Activated naive CD4-positive, alpha-beta T cell treated with anti-CD3 and anti-CD28 coated beads, Interleukin-2, amount 10 ng/mL, durations not matched to agents 7 days and 5 days (primary cell): ENCODE data around the gene FNTB.

ENCODE experiments used
- CTCF ChIA-PET: fragments of 350-600 bp; sonication (Branson Sonifier 250); formaldehyde crosslinking; loops from one replicate; lab custom pipeline; 2021; ENCODE audit warnings: antibody characterized with exemption; lab: Charles Lee
- DNase-seq: peaks from one replicate; pipeline ENCODE4 v3.0.0-alpha.2; 2020
- H3K27ac Mint-ChIP-seq: one replicate; pipeline ENCODE4 v1.8.0; 2021; ENCODE audit warnings: mild to moderate bottlenecking, moderate library complexity, mixed read lengths
- H3K27me3 Mint-ChIP-seq: one replicate; pipeline ENCODE4 v1.8.0; 2021; ENCODE audit warnings: mild to moderate bottlenecking, mixed read lengths
- H3K36me3 Mint-ChIP-seq: one replicate; pipeline ENCODE4 v1.8.0; 2021; ENCODE audit warnings: mixed read lengths
- H3K4me1 Mint-ChIP-seq: one replicate; pipeline ENCODE4 v1.8.0; 2021; ENCODE audit warnings: mixed read lengths
- H3K4me3 Mint-ChIP-seq: one replicate; pipeline ENCODE4 v1.8.0; 2021; ENCODE audit warnings: mild to moderate bottlenecking, moderate library complexity, mixed read lengths
- H3K9me3 Mint-ChIP-seq: one replicate; pipeline ENCODE4 v1.8.0; 2021; ENCODE audit warnings: mixed read lengths

The FNTB gene

GRCh38 chr14:65001723-65002122, 15.0 kb downstream of the FNTB start:
- Mint-ChIP-seq H3K27ac (no peak overlapping the region), H3K9me3 (no peaks in the 10 kb centered on the region), H3K4me1 (peaks cover 11% of the 10 kb centered on the region), H3K36me3 (peaks cover 10% of the 10 kb centered on the region), H3K4me3 (no peak overlapping the region), H3K27me3 (no peaks in the 10 kb centered on the region)
- CTCF ChIA-PET, result interaction anchor here (1.4 to 1.6 kb wide), 3 partner anchors 9 to 18 kb away, joined by 3 to 4 read pairs (median 3); partner anchors contain the start of gene FNTB
- no peak for DNase-seq

DNA sequence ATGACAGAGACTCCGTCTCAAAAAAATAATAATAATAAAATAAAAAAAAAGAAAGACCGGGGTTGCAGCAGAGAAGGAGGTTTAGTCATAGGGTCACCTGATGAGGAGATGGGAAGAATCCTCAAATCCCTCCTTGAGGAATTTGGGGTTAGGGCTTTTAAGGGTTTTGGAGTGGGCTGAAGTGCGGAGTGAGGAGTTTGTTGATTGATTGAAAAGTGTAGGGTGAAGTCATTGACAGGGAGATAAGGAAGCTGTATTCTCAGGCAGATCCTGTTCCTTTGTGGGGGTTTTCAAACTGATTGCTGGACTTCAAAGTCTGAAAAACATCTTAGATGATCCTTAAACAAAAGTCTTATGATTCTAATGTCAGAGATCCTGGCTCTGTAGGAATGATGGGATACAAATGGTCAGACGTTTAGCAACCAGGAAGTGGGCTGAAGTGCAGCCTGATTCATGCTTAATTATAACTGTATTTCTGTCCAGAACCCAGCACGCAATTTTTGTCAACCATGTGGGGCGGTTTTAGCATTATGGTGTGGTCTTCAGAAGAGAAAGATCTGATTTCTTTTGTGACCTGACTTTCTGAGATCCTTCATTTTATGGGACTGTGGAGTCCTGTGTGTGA, 16.0 kb downstream of the FNTB start:
- Mint-ChIP-seq H3K27me3 (no peaks in the 10 kb centered on the region), H3K9me3 (no peaks in the 10 kb centered on the region), H3K4me1 (peaks cover 8% of the 10 kb centered on the region), H3K36me3 (peaks cover 12% of the 10 kb centered on the region), H3K27ac (no peak overlapping the region), H3K4me3 (no peak overlapping the region)
- no peak for DNase-seq
- CTCF ChIA-PET, result interaction anchor here (0.7 to 1.5 kb wide), 4 partner anchors 10 to 56 kb away, joined by 3 to 4 read pairs (median 4); partner anchors contain the start of gene FNTB

GRCh38 chr14:65003394-65003793, 16.7 kb downstream of the FNTB start:
- Mint-ChIP-seq H3K36me3 (peaks cover 12% of the 10 kb centered on the region), H3K9me3 (no peaks in the 10 kb centered on the region), H3K27ac (no peak overlapping the region), H3K27me3 (no peaks in the 10 kb centered on the region), H3K4me3 (no peak overlapping the region), H3K4me1 (peaks cover 5% of the 10 kb centered on the region)
- CTCF ChIA-PET, result interaction anchor here (1.3 to 1.4 kb wide), 2 partner anchors 14 to 17 kb away, joined by 3 to 4 read pairs; partner anchors contain the start of gene FNTB
- no peak for DNase-seq

GRCh38 chr14:65006261-65006721, 19.6 kb downstream of the FNTB start:
- H3K4me1 Mint-ChIP-seq, result peaks cover 5% of the 10 kb centered on the region
- no peak for DNase-seq
- no peaks in the 10 kb centered on the region for H3K27me3 Mint-ChIP-seq
- no peak overlapping the region for H3K27ac Mint-ChIP-seq
- H3K36me3 Mint-ChIP-seq, result peaks cover 19% of the 10 kb centered on the region
- H3K9me3 Mint-ChIP-seq, result no peaks in the 10 kb centered on the region
- CTCF ChIA-PET, result interaction anchor here (1.1 to 1.5 kb wide), 3 partner anchors 8 to 14 kb away, joined by 3 to 5 read pairs (median 3); no protein-coding TSS in a partner anchor
- no peak overlapping the region for H3K4me3 Mint-ChIP-seq

DNA sequence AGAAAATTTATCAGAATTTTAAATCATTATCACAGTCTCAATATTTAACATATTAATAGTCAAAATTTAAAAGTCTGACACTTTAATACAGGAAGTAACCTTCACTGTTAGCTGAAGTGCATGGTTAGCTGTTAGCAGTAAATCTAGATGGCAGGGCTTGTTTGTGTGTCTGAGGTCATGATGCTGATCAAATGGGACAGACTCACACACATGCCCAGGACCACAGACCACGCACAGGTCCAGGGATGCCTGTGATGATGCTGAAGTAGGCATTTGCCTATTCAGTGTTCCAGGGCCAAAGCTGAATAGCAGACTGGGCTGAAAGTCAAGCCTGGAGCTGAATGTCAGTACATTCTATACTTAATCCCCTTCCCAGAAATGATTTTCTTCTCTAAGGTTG, 20.5 kb downstream of the FNTB start:
- CTCF ChIA-PET, result interaction anchor here (0.6 to 1.2 kb wide), 4 partner anchors 9 to 548 kb away, joined by 3 read pairs; no protein-coding TSS in a partner anchor
- Mint-ChIP-seq H3K27ac (no peak overlapping the region), H3K36me3 (peaks cover 25% of the 10 kb centered on the region), H3K9me3 (no peaks in the 10 kb centered on the region), H3K4me3 (no peak overlapping the region), H3K27me3 (no peaks in the 10 kb centered on the region), H3K4me1 (peaks cover 5% of the 10 kb centered on the region)
- no peak for DNase-seq

GRCh38 chr14:65010211-65010931, 23.7 kb downstream of the FNTB start:
- H3K4me1 Mint-ChIP-seq, result no peaks in the 10 kb centered on the region
- CTCF ChIA-PET, result interaction anchor here (0.6 to 1.4 kb wide), 2 partner anchors 10 to 152 kb away, joined by 3 read pairs; no protein-coding TSS in a partner anchor
- no peak overlapping the region for H3K4me3 Mint-ChIP-seq
- H3K9me3 Mint-ChIP-seq, result no peaks in the 10 kb centered on the region
- no peak for DNase-seq
- H3K36me3 Mint-ChIP-seq, result peaks cover 25% of the 10 kb centered on the region
- no peak overlapping the region for H3K27ac Mint-ChIP-seq
- H3K27me3 Mint-ChIP-seq, result no peaks in the 10 kb centered on the region

- Mint-ChIP-seq H3K27me3 (no peaks in the 10 kb centered on the region), H3K4me1 (no peaks in the 10 kb centered on the region), H3K9me3 (no peaks in the 10 kb centered on the region), H3K4me3 (no peak overlapping the region), H3K27ac (no peak overlapping the region), H3K36me3 (peaks cover 29% of the 10 kb centered on the region)
- no peak for DNase-seq
- CTCF ChIA-PET, result interaction anchor here (0.6 kb wide), 1 partner anchor 151 kb away, joined by 3 read pairs; no protein-coding TSS in a partner anchor
Observed at GRCh38 chr14:65011538-65011937, 24.8 kb downstream of the FNTB start.

- Mint-ChIP-seq H3K4me1 (no peaks in the 10 kb centered on the region), H3K27me3 (no peaks in the 10 kb centered on the region), H3K9me3 (no peaks in the 10 kb centered on the region), H3K27ac (no peak overlapping the region), H3K4me3 (no peak overlapping the region), H3K36me3 (peaks cover 30% of the 10 kb centered on the region)
- DNase-seq, result no peak
- CTCF ChIA-PET, result no interaction called here
Observed at GRCh38 chr14:65012353-65012752, 25.7 kb downstream of the FNTB start.

DNA sequence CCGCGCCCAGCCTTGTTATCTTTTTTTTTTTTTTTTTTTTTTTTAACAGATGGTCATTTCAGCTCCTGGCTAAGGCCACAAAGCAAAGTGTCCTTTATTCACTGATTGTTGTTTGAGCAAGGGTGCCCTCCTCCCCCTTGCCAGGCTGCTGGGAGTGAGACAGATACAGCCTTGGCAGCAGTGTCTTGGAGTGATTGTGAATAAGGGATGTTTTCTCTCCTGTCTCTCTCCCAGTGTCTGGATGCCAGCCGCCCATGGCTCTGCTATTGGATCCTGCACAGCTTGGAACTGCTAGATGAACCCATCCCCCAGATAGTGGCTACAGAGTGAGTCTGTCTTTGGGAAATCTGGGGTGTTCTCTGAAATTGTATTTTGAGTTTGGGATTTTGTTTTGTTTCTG, 28.7 kb downstream of the FNTB start:
- Mint-ChIP-seq H3K9me3 (no peaks in the 10 kb centered on the region), H3K27ac (no peak overlapping the region), H3K4me3 (no peak overlapping the region), H3K36me3 (peaks cover 26% of the 10 kb centered on the region), H3K4me1 (no peaks in the 10 kb centered on the region), H3K27me3 (no peaks in the 10 kb centered on the region)
- no peak for DNase-seq
- CTCF ChIA-PET, result interaction anchor here (1.8 kb wide), 1 partner anchor 9 kb away, joined by 5 read pairs; no protein-coding TSS in a partner anchor

DNA sequence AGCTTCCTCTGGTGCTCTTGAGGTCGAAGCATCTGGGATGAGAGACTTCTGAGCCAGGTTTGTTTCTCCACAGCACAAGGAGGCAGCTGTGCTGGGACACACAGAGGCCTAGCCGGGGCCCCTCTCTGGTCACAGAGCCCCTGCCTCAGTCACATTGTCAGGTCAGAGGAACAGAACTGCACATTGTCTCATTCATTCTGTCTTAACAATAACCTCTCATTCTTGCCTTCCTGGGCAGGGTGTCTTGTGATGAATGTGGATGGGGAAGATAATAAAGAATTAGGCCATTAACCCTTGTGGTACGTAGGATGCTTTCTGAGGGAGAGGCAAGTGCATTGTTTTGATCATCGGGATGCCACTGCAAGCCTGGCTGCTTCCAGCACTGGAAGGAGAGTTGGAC, 29.8 kb downstream of the FNTB start:
- no peaks in the 10 kb centered on the region for H3K27me3 Mint-ChIP-seq
- no peaks in the 10 kb centered on the region for H3K9me3 Mint-ChIP-seq
- no peak overlapping the region for H3K4me3 Mint-ChIP-seq
- H3K4me1 Mint-ChIP-seq, result no peaks in the 10 kb centered on the region
- DNase-seq, result no peak
- peaks cover 23% of the 10 kb centered on the region for H3K36me3 Mint-ChIP-seq
- no peak overlapping the region for H3K27ac Mint-ChIP-seq
- CTCF ChIA-PET, result interaction anchor here (1.8 kb wide), 1 partner anchor 10 kb away, joined by 5 read pairs; no protein-coding TSS in a partner anchor

DNA sequence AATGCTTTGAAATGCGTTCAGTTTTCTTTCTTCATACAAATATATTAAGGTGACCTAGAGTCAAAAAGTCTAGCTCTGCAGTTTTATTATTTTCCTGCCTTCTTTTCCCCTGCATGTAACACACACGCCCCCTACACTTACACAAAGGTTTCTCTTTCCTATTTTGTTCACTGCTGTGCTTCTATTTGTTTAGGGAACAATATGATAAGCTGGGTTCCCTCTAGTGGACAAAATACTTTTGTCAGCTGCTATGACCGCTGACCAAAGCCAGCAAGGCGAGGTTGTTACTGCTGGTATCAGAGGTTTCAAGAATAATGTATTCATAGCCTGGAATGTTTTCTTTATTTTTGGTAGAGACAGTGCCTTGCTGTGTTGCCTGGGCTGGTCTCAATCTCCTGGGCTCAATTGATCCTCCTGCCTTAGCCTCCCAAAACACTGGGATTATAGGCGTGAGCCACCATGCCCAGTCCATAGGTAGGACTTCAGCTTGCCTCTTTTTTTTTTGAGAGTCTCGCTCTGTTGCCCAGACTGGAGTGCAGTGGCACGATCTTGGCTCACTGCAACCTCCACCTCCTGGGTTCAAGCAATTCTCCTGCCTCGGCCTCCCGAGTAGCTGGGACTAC, 33.4 kb downstream of the FNTB start:
- no peaks in the 10 kb centered on the region for H3K4me1 Mint-ChIP-seq
- H3K27ac Mint-ChIP-seq, result no peak overlapping the region
- peaks cover 16% of the 10 kb centered on the region for H3K36me3 Mint-ChIP-seq
- H3K9me3 Mint-ChIP-seq, result no peaks in the 10 kb centered on the region
- no peak overlapping the region for H3K4me3 Mint-ChIP-seq
- H3K27me3 Mint-ChIP-seq, result no peaks in the 10 kb centered on the region
- CTCF ChIA-PET, result interaction anchor here (0.8 to 3.6 kb wide), 10 partner anchors 9 to 941 kb away, joined by 3 to 29 read pairs (median 4); partner anchors contain the start of gene FNTB
- DNase-seq, result no peak

GRCh38 chr14:65024957-65025356, 38.3 kb downstream of the FNTB start:
- CTCF ChIA-PET, result interaction anchor here (1.1 kb wide), 1 partner anchor 38 kb away, joined by 4 read pairs; the partner anchor contains the start of gene FNTB
- DNase-seq, result no peak
- Mint-ChIP-seq H3K36me3 (peaks cover 26% of the 10 kb centered on the region), H3K4me1 (no peaks in the 10 kb centered on the region), H3K27ac (no peak overlapping the region), H3K9me3 (no peaks in the 10 kb centered on the region), H3K27me3 (no peaks in the 10 kb centered on the region), H3K4me3 (no peak overlapping the region)

DNA sequence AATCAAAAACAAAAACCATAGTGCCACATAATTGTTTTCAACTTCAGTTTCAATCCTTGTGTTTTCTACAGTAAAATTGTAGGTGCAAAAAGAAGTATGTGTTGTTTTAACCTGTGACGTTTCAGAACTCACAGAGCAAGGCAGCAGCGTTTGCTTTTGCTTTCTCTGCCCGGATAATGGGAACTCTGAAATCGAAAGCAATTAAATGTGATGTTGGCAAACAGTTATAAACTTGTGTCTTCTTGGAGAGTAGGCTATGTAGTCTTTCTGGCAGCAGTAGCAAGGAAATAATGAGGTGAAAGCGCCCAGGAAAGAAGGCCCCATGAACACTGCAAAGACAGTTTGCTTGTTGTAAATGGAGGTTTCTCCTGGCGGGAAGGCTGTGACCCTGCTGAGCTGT, 39.1 kb downstream of the FNTB start:
- H3K27ac Mint-ChIP-seq, result peak overlapping the region; percentile 55
- H3K9me3 Mint-ChIP-seq, result no peaks in the 10 kb centered on the region
- H3K36me3 Mint-ChIP-seq, result peaks cover 30% of the 10 kb centered on the region
- DNase-seq, result no peak
- H3K27me3 Mint-ChIP-seq, result no peaks in the 10 kb centered on the region
- no peaks in the 10 kb centered on the region for H3K4me1 Mint-ChIP-seq
- CTCF ChIA-PET, result interaction anchor here (1.1 kb wide), 1 partner anchor 39 kb away, joined by 4 read pairs; the partner anchor contains the start of gene FNTB
- no peak overlapping the region for H3K4me3 Mint-ChIP-seq

GRCh38 chr14:65026526-65026925, 39.8 kb downstream of the FNTB start:
- Mint-ChIP-seq H3K4me1 (no peaks in the 10 kb centered on the region), H3K27me3 (no peaks in the 10 kb centered on the region), H3K27ac (no peak overlapping the region), H3K4me3 (no peak overlapping the region), H3K9me3 (no peaks in the 10 kb centered on the region), H3K36me3 (peaks cover 33% of the 10 kb centered on the region)
- no peak for DNase-seq
- CTCF ChIA-PET, result no interaction called here
